GM12864 (cell line): ENCODE measurements around the gene DRICH1.
"Not testable (repeated sequence)": the region's sequence is repeated elsewhere in the genome, so short reads cannot be mapped to it uniquely, and the experiment has no call there.

Experiments
- DNase-seq: peaks from one replicate; pipeline ENCODE4 v3.0.0-alpha.2; 2011; ENCODE audit warnings: low read depth
- H3K4me3 ChIP-seq: 2 replicates; pipeline ENCODE4 v1.5.1; 2011; ENCODE audit warnings: mild to moderate bottlenecking, low read depth, low read length, control low read depth
- CTCF ChIP-seq: IDR thresholded peaks from 2 replicates; pipeline ENCODE4 v1.5.1; 2011; ENCODE audit warnings: low read depth, mild to moderate bottlenecking, moderate library complexity, low read length, control low read depth, inconsistent platforms; ENCODE audit errors: missing control alignments

DRICH1 gene

GRCh38 chr22:23632178-23632577, at the start of gene DRICH1:
DRICH1 (minus strand) TSS chr22:23632321; CDS start chr22:23632023, 298 bp downstream.
- DNase-seq: no peak
- no peak for TF ChIP-seq CTCF

GRCh38 chr22:23681026-23681809, 49.1 kb upstream of the DRICH1 start:
- DNase-seq: no peak
- TF ChIP-seq CTCF: no peak

More at GRCh38 chr22:23632178-23632577, at the start of gene DRICH1:
- H3K4me3 ChIP-seq: no peak within 1 kb of the TSS

GRCh38 chr22:23678133-23678532, 46.0 kb upstream of the DRICH1 start:
- TF ChIP-seq CTCF: no peak
- DNase-seq: no peak
- no peak overlapping the region for H3K4me3 ChIP-seq

More at GRCh38 chr22:23681026-23681809, 49.1 kb upstream of the DRICH1 start:
- H3K4me3 ChIP-seq: no peak overlapping the region

GRCh38 chr22:23677701-23677995, 45.5 kb upstream of the DRICH1 start:
- DNase-seq: no peak

GRCh38 chr22:23676841-23677700, 45.0 kb upstream of the DRICH1 start:
- DNase-seq, H3K4me3 ChIP-seq: not testable (repeated sequence)

More at GRCh38 chr22:23677701-23677995, 45.5 kb upstream of the DRICH1 start:
- H3K4me3 ChIP-seq: no peak overlapping the region
- no peak for TF ChIP-seq CTCF

GRCh38 chr22:23675502-23676415, 43.6 kb upstream of the DRICH1 start:
- no peak for TF ChIP-seq CTCF
- no peak for DNase-seq
- no peak overlapping the region for H3K4me3 ChIP-seq

GRCh38 chr22:23674886-23675501, 42.9 kb upstream of the DRICH1 start:
- not testable (repeated sequence) for H3K4me3 ChIP-seq, DNase-seq
